Measurements from ENCODE around the gene SERTAD1. TPM values are rescaled to one million over a fixed set of nuclear protein-coding genes. Genes with fewer than 3 reads are reported as not detected.
A peak's percentile ranks its signal among the peaks of the same experiment; 100 is the strongest.
"Not testable (repeated sequence)": the region's sequence is repeated elsewhere in the genome, so short reads cannot be mapped to it uniquely, and the experiment has no call there.

Gene SERTAD1
- total RNA-seq, 1 donor: 22.0 TPM

- peak overlapping the region; percentile 50 for H3K4me3 ChIP-seq (ENCODE audit: low read depth, low read length)
- no peak for DNase-seq (ENCODE audit: low read depth)
Measured at GRCh38 chr19:40466219-40466984, 40.6 kb upstream of the SERTAD1 start.

GRCh38 chr19:40465557-40466218 lies 39.9 kb upstream of the SERTAD1 start, which contains the start of gene BLVRB:
Gene BLVRB, minus strand, starts transcription at chr19:40465745. Its CDS starts 57 bp downstream, at chr19:40465688.
- H3K4me3 ChIP-seq (ENCODE audit: low read depth, low read length): peak within 1 kb of the TSS; percentile 73
- no peak for TF ChIP-seq CTCF (IDR thresholded peaks at IDR 0.05; ENCODE audit: insufficient read depth, low read depth, low read length)
- peak; percentile 99 for DNase-seq (ENCODE audit: low read depth)

More at GRCh38 chr19:40466219-40466984, 40.6 kb upstream of the SERTAD1 start:
- TF ChIP-seq CTCF (IDR thresholded peaks at IDR 0.05; ENCODE audit: insufficient read depth, low read depth, low read length): no peak

- TF ChIP-seq CTCF (IDR thresholded peaks at IDR 0.05; ENCODE audit: insufficient read depth, low read depth, low read length): no peak
- peak overlapping the region; percentile 73 for H3K4me3 ChIP-seq (ENCODE audit: low read depth, low read length)
- DNase-seq (ENCODE audit: low read depth): peak; percentile 88
Measured at GRCh38 chr19:40465025-40465556, 39.3 kb upstream of the SERTAD1 start.

- peak; percentile 89 for DNase-seq (ENCODE audit: low read depth)
- peak; percentile 91 for TF ChIP-seq CTCF (IDR thresholded peaks at IDR 0.05; ENCODE audit: insufficient read depth, low read depth, low read length)
- peak overlapping the region; percentile 73 for H3K4me3 ChIP-seq (ENCODE audit: low read depth, low read length)
Measured at GRCh38 chr19:40464059-40465024, 38.5 kb upstream of the SERTAD1 start.

- not testable (repeated sequence) for H3K4me3 ChIP-seq (ENCODE audit: low read depth, low read length)
- peak; percentile 18 for DNase-seq (ENCODE audit: low read depth)
Measured at GRCh38 chr19:40463587-40464037, 37.8 kb upstream of the SERTAD1 start.

- H3K4me3 ChIP-seq (ENCODE audit: low read depth, low read length): no peak overlapping the region
- TF ChIP-seq CTCF (IDR thresholded peaks at IDR 0.05; ENCODE audit: insufficient read depth, low read depth, low read length): no peak
- DNase-seq (ENCODE audit: low read depth): no peak
Measured at GRCh38 chr19:40461669-40462221, 36.0 kb upstream of the SERTAD1 start.
